IPS DF 6.9 (cell line): ENCODE measurements around the gene HBB.
A peak's percentile ranks its signal among the peaks of the same experiment; 100 is the strongest.

Experiments
- DNase-seq: peaks from one replicate; pipeline ENCODE4 v3.0.0-alpha.2; 2013; ENCODE audit warnings: low read depth, low spot score
- H3K27ac ChIP-seq: one replicate; pipeline ENCODE4 v1.5.1; 2013; ENCODE audit warnings: low read length, control low read depth
- H3K27me3 ChIP-seq: 2 replicates; pipeline ENCODE4 v1.6.1; 2013; ENCODE audit warnings: mild to moderate bottlenecking, low read length; ENCODE audit not compliant: control insufficient read depth, insufficient read depth
- H3K36me3 ChIP-seq: 2 replicates; pipeline ENCODE4 v1.6.1; 2013; ENCODE audit warnings: low read length; ENCODE audit not compliant: control insufficient read depth, insufficient read depth
- H3K4me1 ChIP-seq: 2 replicates; pipeline ENCODE4 v1.6.1; 2013; ENCODE audit warnings: low read length; ENCODE audit not compliant: control insufficient read depth, insufficient read depth
- H3K4me3 ChIP-seq: 2 replicates; pipeline ENCODE4 v1.5.1; 2013; ENCODE audit warnings: mild to moderate bottlenecking, low read length
- H3K9me3 ChIP-seq: 2 replicates; pipeline ENCODE4 v1.6.1; 2013; ENCODE audit warnings: low read length, inconsistent platforms; ENCODE audit not compliant: control insufficient read depth, insufficient read depth
- WGBS: extraction: QIAGEN DNeasy Blood & Tissue Kit; methylation state at CpG from one replicate; pipeline ENCODE4 v1.1.7; 2013; ENCODE audit warnings: mixed read lengths, missing lambda C conversion rate; ENCODE audit not compliant: insufficient read length, insufficient coverage; 5-methylcytosine and 5-hydroxymethylcytosine counted together

Gene HBB

DNA sequence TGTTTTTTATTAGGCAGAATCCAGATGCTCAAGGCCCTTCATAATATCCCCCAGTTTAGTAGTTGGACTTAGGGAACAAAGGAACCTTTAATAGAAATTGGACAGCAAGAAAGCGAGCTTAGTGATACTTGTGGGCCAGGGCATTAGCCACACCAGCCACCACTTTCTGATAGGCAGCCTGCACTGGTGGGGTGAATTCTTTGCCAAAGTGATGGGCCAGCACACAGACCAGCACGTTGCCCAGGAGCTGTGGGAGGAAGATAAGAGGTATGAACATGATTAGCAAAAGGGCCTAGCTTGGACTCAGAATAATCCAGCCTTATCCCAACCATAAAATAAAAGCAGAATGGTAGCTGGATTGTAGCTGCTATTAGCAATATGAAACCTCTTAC is 1.4 kb downstream of the HBB start:
- WGBS = no CpG with 5 or more reads among the region's 2 CpGs
- DNase-seq = no peak
- no peaks in the 10 kb centered on the region for H3K36me3 ChIP-seq
- no peaks in the 10 kb centered on the region for H3K4me1 ChIP-seq
- H3K27me3 ChIP-seq = no peaks in the 10 kb centered on the region
- H3K9me3 ChIP-seq = no peaks in the 10 kb centered on the region
- H3K27ac ChIP-seq = no peak overlapping the region
- H3K4me3 ChIP-seq = no peak overlapping the region

DNA sequence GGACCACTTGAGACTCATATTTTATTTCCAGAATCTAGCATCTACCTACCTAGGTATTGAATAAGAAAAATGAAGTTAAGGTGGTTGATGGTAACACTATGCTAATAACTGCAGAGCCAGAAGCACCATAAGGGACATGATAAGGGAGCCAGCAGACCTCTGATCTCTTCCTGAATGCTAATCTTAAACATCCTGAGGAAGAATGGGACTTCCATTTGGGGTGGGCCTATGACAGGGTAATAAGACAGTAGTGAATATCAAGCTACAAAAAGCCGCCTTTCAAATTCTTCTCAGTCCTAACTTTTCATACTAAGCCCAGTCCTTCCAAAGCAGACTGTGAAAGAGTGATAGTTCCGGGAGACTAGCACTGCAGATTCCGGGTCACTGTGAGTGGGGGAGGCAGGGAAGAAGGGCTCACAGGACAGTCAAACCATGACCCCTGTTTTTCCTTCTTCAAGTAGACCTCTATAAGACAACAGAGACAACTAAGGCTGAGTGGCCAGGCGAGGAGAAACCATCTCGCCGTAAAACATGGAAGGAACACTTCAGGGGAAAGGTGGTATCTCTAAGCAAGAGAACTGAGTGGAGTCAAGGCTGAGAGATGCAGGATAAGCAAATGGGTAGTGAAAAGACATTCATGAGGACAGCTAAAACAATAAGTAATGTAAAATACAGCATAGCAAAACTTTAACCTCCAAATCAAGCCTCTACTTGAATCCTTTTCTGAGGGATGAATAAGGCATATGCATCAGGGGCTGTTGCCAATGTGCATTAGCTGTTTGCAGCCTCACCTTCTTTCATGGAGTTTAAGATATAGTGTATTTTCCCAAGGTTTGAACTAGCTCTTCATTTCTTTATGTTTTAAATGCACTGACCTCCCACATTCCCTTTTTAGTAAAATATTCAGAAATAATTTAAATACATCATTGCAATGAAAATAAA is 2.1 kb downstream of the HBB start:
- H3K36me3 ChIP-seq = no peaks in the 10 kb centered on the region
- no peaks in the 10 kb centered on the region for H3K27me3 ChIP-seq
- no peak overlapping the region for H3K4me3 ChIP-seq
- no peak overlapping the region for H3K27ac ChIP-seq
- no peaks in the 10 kb centered on the region for H3K4me1 ChIP-seq
- no peaks in the 10 kb centered on the region for H3K9me3 ChIP-seq
- DNase-seq = no peak
- WGBS = no CpG with 5 or more reads among the region's 6 CpGs

GRCh38 chr11:5223686-5224085 is 3.2 kb downstream of the HBB start:
- Histone ChIP-seq H3K9me3 (no peaks in the 10 kb centered on the region), H3K4me1 (no peaks in the 10 kb centered on the region), H3K27ac (no peak overlapping the region), H3K27me3 (no peaks in the 10 kb centered on the region), H3K36me3 (no peaks in the 10 kb centered on the region), H3K4me3 (no peak overlapping the region)
- DNase-seq = no peak
- WGBS = no CpG with 5 or more reads among the region's 1 CpG

GRCh38 chr11:5223146-5223545 is 3.7 kb downstream of the HBB start:
- H3K9me3 ChIP-seq = no peaks in the 10 kb centered on the region
- H3K4me1 ChIP-seq = no peaks in the 10 kb centered on the region
- DNase-seq = no peak
- no CpG with 5 or more reads among the region's 6 CpGs for WGBS
- H3K27me3 ChIP-seq = no peaks in the 10 kb centered on the region
- no peaks in the 10 kb centered on the region for H3K36me3 ChIP-seq
- no peak overlapping the region for H3K4me3 ChIP-seq
- H3K27ac ChIP-seq = no peak overlapping the region

- no peaks in the 10 kb centered on the region; the same call in 1 of the 2 replicates for H3K27me3 ChIP-seq
- no peaks in the 10 kb centered on the region for H3K4me1 ChIP-seq
- H3K36me3 ChIP-seq = no peaks in the 10 kb centered on the region
- WGBS = no CpG with 5 or more reads among the region's 7 CpGs
- H3K4me3 ChIP-seq = no peak overlapping the region
- no peaks in the 10 kb centered on the region for H3K9me3 ChIP-seq
- H3K27ac ChIP-seq = no peak overlapping the region
- DNase-seq = no peak
Measured at GRCh38 chr11:5210376-5210885, 16.4 kb downstream of the HBB start.

DNA sequence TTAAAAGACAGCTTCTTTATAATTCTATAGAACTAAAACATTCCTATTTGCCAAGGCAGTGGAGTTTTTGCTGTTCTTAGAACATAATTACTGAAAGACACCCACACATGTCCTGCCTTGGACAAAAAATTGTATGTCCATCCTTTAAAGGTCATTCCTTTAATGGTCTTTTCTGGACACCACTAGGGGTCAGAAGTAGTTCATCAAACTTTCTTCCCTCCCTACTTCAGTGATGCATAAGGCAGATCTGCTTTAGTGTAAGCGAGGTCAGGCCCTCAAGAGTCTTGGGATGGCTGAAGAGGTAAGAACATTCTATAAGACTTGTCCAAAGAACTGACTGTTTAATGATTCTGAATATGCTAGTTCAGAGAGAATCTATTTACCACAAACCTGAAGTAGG is 22.1 kb downstream of the HBB start:
- H3K36me3 ChIP-seq = no peaks in the 10 kb centered on the region
- H3K9me3 ChIP-seq = no peaks in the 10 kb centered on the region
- no CpG with 5 or more reads among the region's 1 CpG for WGBS
- peak; percentile 20 for DNase-seq
- H3K4me1 ChIP-seq = no peaks in the 10 kb centered on the region
- no peak overlapping the region for H3K27ac ChIP-seq
- H3K4me3 ChIP-seq = no peak overlapping the region
- no peaks in the 10 kb centered on the region for H3K27me3 ChIP-seq

DNA sequence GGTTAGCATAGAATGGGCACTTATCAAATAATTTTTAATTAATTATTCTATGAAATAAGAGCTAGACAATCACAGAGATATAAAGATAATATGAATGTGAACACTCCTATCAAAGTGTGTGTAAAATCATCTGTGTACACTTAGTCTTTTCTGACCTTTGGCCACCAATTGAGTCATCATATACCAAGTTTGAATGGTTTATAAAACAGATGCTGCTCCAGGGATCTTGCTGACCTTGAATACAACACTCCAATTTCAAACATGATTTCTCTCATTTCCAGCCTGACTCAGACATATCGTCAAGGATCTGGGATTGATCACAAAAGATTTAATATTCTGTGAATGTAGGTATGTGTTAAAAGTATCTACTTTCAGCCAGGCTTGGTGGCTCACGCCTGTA is 23.5 kb downstream of the HBB start:
- Histone ChIP-seq H3K4me3 (no peak overlapping the region), H3K36me3 (no peaks in the 10 kb centered on the region), H3K27me3 (no peaks in the 10 kb centered on the region), H3K9me3 (no peaks in the 10 kb centered on the region), H3K4me1 (no peaks in the 10 kb centered on the region), H3K27ac (no peak overlapping the region)
- no CpG with 5 or more reads among the region's 2 CpGs for WGBS
- DNase-seq = no peak

GRCh38 chr11:5200582-5200981 is 26.3 kb downstream of the HBB start, which contains the start of gene OR51V1:
Gene OR51V1 (minus strand): TSS chr11:5200682. CDS start chr11:5200682, 0 bp downstream.
- Histone ChIP-seq H3K27me3 (no peaks in the 10 kb centered on the region), H3K9me3 (no peaks in the 10 kb centered on the region), H3K4me1 (no peaks in the 10 kb centered on the region), H3K4me3 (no peak within 1 kb of the TSS), H3K36me3 (no peaks in the 10 kb centered on the region), H3K27ac (no peak within 1 kb of the TSS)
- no peak for DNase-seq
- WGBS = no CpG with 5 or more reads among the region's 1 CpG

DNA sequence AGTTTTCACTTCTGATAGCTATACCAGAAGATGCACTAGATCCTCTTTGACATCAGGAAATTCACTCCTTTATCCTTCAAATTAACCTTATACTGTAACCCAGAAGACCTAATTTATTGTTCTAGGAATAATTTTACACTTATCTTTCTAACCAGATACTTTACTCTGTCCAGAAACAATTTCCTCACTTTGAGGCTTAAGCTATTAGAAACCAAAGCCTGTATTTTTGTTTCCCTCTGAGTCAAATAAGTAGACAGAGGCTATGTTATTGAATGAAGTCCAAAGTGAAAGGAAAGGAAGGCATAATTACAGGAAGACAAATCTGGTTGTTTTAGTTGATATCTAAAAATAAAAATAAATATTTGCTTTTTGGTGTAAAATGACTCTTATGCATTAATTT is 28.6 kb downstream of the HBB start:
- DNase-seq = no peak
- Histone ChIP-seq H3K27ac (no peak overlapping the region), H3K9me3 (no peaks in the 10 kb centered on the region), H3K4me1 (no peaks in the 10 kb centered on the region), H3K4me3 (no peak overlapping the region), H3K27me3 (no peaks in the 10 kb centered on the region), H3K36me3 (no peaks in the 10 kb centered on the region)

GRCh38 chr11:5197536-5197935 is 29.3 kb downstream of the HBB start:
- DNase-seq = no peak
- no peak overlapping the region for H3K27ac ChIP-seq

DNA sequence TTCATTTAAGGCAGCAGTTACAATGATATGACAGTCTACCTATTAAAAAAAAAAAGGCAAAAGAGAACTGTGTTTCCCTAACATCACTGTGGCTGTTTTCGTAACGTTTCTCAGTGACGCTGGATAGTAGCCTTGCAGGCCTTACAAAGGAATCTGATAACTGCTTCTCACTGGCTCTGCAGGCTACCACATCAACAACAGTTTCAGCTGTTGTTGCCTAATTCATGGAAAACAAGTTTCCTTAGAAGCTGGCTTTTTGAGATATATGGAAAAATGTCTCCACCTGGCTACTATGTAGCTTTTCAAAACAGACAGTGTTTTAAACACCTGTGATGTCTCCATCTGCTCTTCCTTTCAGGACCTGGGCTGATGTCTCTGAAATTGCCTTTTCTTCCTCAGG is 30.1 kb downstream of the HBB start:
- Histone ChIP-seq H3K27me3 (no peaks in the 10 kb centered on the region), H3K27ac (no peak overlapping the region), H3K36me3 (no peaks in the 10 kb centered on the region), H3K4me3 (no peak overlapping the region), H3K4me1 (no peaks in the 10 kb centered on the region), H3K9me3 (no peaks in the 10 kb centered on the region)
- WGBS = no CpG with 5 or more reads among the region's 3 CpGs
- no peak for DNase-seq

More at GRCh38 chr11:5197536-5197935, 29.3 kb downstream of the HBB start:
- Histone ChIP-seq H3K36me3 (no peaks in the 10 kb centered on the region), H3K4me3 (no peak overlapping the region), H3K9me3 (no peaks in the 10 kb centered on the region), H3K4me1 (no peaks in the 10 kb centered on the region), H3K27me3 (no peaks in the 10 kb centered on the region)
- no CpG with 5 or more reads among the region's 3 CpGs for WGBS
